HG02981 (cell line): ENCODE data around the gene PMFBP1.

Experiments
- ATAC-seq: cut with Tn5 transposase; IDR thresholded peaks from one replicate; pipeline ENCODE4 v1.9.1; 2021; ENCODE audit warnings: mild to moderate bottlenecking, moderate library complexity; ENCODE audit not compliant: unreplicated experiment

PMFBP1 gene

GRCh38 chr16:72172105-72173034 lies at the start of gene PMFBP1:
PMFBP1 (minus strand) TSS chr16:72172155; CDS start chr16:72171208, 947 bp downstream.
- ATAC-seq: peak; percentile 99

- no peak for ATAC-seq
Observed at GRCh38 chr16:72221630-72222024, 49.7 kb upstream of the PMFBP1 start.

GRCh38 chr16:72220875-72221629 lies 49.1 kb upstream of the PMFBP1 start:
- no peak for ATAC-seq

GRCh38 chr16:72219282-72219681 lies 47.3 kb upstream of the PMFBP1 start:
- ATAC-seq: no peak

- ATAC-seq: no peak
Observed at GRCh38 chr16:72216767-72217166, 44.8 kb upstream of the PMFBP1 start.

GRCh38 chr16:72214821-72215220 lies 42.9 kb upstream of the PMFBP1 start:
- ATAC-seq: no peak

- no peak for ATAC-seq
Observed at GRCh38 chr16:72211110-72211509, 39.2 kb upstream of the PMFBP1 start.

GRCh38 chr16:72210555-72210954 lies 38.6 kb upstream of the PMFBP1 start:
- no peak for ATAC-seq

- ATAC-seq: no peak
Observed at GRCh38 chr16:72210072-72210471, 38.1 kb upstream of the PMFBP1 start.

- ATAC-seq: no peak
Observed at GRCh38 chr16:72206299-72206698, 34.3 kb upstream of the PMFBP1 start.

GRCh38 chr16:72203401-72203800 lies 31.4 kb upstream of the PMFBP1 start:
- ATAC-seq: peak; percentile 67

GRCh38 chr16:72202014-72202413 lies 30.1 kb upstream of the PMFBP1 start:
- no peak for ATAC-seq

GRCh38 chr16:72201387-72201786 lies 29.4 kb upstream of the PMFBP1 start:
- ATAC-seq: no peak

GRCh38 chr16:72199761-72200337 lies 27.9 kb upstream of the PMFBP1 start:
- ATAC-seq: no peak

- no peak for ATAC-seq
Observed at GRCh38 chr16:72198771-72199201, 26.8 kb upstream of the PMFBP1 start.

GRCh38 chr16:72198021-72198711 lies 26.2 kb upstream of the PMFBP1 start:
- no peak for ATAC-seq

- ATAC-seq: no peak
Observed at GRCh38 chr16:72197545-72197944, 25.6 kb upstream of the PMFBP1 start.

- ATAC-seq: no peak
Observed at GRCh38 chr16:72195609-72196008, 23.7 kb upstream of the PMFBP1 start.

- no peak for ATAC-seq
Observed at GRCh38 chr16:72191551-72191950, 19.6 kb upstream of the PMFBP1 start.

GRCh38 chr16:72189865-72190371 lies 18.0 kb upstream of the PMFBP1 start:
- ATAC-seq: no peak

GRCh38 chr16:72188541-72188940 lies 16.6 kb upstream of the PMFBP1 start:
- ATAC-seq: no peak
